SK-N-SH (cell line): ENCODE data around the gene TFIP11.

Experiments used
- EP300 ChIP-seq, 2 experiments: IDR thresholded peaks; 2 replicates each; pipeline versions ENCODE4 v1.4.0 to v1.6.1; 2012; ENCODE audit warnings: borderline replicate concordance in 1 of 2, low read depth in 1 of 2, low read length in 1 of 2
- EZH2phosphoT487 ChIP-seq: fragments of 200-600 bp; sonication (generic); IDR thresholded peaks from 2 replicates; pipeline ENCODE4 v1.6.1; 2017; ENCODE audit warnings: low read depth, mixed run types, mild to moderate bottlenecking, antibody characterized with exemption, moderate library complexity, borderline replicate concordance
- GATA2 ChIP-seq: sonication (generic); formaldehyde crosslinking; IDR thresholded peaks from 2 replicates; pipeline ENCODE4 v1.5.0; 2020; ENCODE audit warnings: mild to moderate bottlenecking, missing genetic modification reagents
- MEF2A ChIP-seq: IDR thresholded peaks from 2 replicates; pipeline ENCODE4 v1.4.0; 2012; ENCODE audit warnings: low read depth, borderline replicate concordance
- MXI1 ChIP-seq: IDR thresholded peaks from 2 replicates; pipeline ENCODE4 v1.6.1; 2012; ENCODE audit warnings: mild to moderate bottlenecking, low read depth, low read length, improper control_type of control experiment
- RCOR1 ChIP-seq: fragments of 150-350 bp; IDR thresholded peaks from 2 replicates; pipeline ENCODE4 v1.6.1; 2017; ENCODE audit warnings: antibody characterized with exemption, low read length
- SIN3A ChIP-seq: IDR thresholded peaks from 2 replicates; pipeline ENCODE4 v1.6.1; 2012; ENCODE audit warnings: low read depth, mild to moderate bottlenecking, low read length, moderate library complexity, borderline replicate concordance
- TAF1 ChIP-seq: IDR thresholded peaks from 2 replicates; pipeline ENCODE4 v1.6.1; 2012; ENCODE audit warnings: low read depth, mild to moderate bottlenecking, low read length, moderate library complexity, borderline replicate concordance
- TF ChIP-seq, protein P1 (sequence below): fragments of 200-600 bp; sonication (generic); IDR thresholded peaks from 2 replicates; pipeline ENCODE4 v1.6.1; 2017; ENCODE audit warnings: antibody characterized with exemption, mild to moderate bottlenecking, moderate library complexity
- TF ChIP-seq, protein P2 (sequence below): IDR thresholded peaks from 2 replicates; pipeline ENCODE4 v1.4.0; 2012; ENCODE audit warnings: low read depth
- TF ChIP-seq, protein P3 (sequence below): IDR thresholded peaks from 2 replicates; pipeline ENCODE4 v1.6.1; 2012; ENCODE audit warnings: mild to moderate bottlenecking, low read depth, low read length, moderate library complexity

GRCh38 chr22:26555478-26555877 is 43.2 kb upstream of the TFIP11 start:
- TF ChIP-seq, protein P1, sequence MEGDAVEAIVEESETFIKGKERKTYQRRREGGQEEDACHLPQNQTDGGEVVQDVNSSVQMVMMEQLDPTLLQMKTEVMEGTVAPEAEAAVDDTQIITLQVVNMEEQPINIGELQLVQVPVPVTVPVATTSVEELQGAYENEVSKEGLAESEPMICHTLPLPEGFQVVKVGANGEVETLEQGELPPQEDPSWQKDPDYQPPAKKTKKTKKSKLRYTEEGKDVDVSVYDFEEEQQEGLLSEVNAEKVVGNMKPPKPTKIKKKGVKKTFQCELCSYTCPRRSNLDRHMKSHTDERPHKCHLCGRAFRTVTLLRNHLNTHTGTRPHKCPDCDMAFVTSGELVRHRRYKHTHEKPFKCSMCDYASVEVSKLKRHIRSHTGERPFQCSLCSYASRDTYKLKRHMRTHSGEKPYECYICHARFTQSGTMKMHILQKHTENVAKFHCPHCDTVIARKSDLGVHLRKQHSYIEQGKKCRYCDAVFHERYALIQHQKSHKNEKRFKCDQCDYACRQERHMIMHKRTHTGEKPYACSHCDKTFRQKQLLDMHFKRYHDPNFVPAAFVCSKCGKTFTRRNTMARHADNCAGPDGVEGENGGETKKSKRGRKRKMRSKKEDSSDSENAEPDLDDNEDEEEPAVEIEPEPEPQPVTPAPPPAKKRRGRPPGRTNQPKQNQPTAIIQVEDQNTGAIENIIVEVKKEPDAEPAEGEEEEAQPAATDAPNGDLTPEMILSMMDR: no peak
- TF ChIP-seq SIN3A (no peak), TAF1 (no peak), EZH2phosphoT487 (no peak), MXI1 (no peak), RCOR1 (no peak), MEF2A (no peak), EP300 (IDR thresholded peaks at IDR 0.05; ENCODE audit: borderline replicate concordance in 1 of 2, low read depth in 1 of 2, low read length in 1 of 2) (no peak), GATA2 (CRISPR knock-in tag) (no peak)
- TF ChIP-seq, protein P2, sequence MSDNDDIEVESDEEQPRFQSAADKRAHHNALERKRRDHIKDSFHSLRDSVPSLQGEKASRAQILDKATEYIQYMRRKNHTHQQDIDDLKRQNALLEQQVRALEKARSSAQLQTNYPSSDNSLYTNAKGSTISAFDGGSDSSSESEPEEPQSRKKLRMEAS: no peak
- TF ChIP-seq, protein P3, sequence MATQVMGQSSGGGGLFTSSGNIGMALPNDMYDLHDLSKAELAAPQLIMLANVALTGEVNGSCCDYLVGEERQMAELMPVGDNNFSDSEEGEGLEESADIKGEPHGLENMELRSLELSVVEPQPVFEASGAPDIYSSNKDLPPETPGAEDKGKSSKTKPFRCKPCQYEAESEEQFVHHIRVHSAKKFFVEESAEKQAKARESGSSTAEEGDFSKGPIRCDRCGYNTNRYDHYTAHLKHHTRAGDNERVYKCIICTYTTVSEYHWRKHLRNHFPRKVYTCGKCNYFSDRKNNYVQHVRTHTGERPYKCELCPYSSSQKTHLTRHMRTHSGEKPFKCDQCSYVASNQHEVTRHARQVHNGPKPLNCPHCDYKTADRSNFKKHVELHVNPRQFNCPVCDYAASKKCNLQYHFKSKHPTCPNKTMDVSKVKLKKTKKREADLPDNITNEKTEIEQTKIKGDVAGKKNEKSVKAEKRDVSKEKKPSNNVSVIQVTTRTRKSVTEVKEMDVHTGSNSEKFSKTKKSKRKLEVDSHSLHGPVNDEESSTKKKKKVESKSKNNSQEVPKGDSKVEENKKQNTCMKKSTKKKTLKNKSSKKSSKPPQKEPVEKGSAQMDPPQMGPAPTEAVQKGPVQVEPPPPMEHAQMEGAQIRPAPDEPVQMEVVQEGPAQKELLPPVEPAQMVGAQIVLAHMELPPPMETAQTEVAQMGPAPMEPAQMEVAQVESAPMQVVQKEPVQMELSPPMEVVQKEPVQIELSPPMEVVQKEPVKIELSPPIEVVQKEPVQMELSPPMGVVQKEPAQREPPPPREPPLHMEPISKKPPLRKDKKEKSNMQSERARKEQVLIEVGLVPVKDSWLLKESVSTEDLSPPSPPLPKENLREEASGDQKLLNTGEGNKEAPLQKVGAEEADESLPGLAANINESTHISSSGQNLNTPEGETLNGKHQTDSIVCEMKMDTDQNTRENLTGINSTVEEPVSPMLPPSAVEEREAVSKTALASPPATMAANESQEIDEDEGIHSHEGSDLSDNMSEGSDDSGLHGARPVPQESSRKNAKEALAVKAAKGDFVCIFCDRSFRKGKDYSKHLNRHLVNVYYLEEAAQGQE: no peak
